OCI-LY7 (cell line): ENCODE measurements around the gene MKI67. TPM values are rescaled to one million over a fixed set of nuclear protein-coding genes. Genes with fewer than 3 reads are reported as not detected.

Experiments
- BruUV-seq: library from RNA; stranded (reverse); fragments of 400-500 nt; replicated peaks from 2 replicates; lab custom pipeline; 2021; lab: Mats Ljungman, UMichigan
- CTCF ChIA-PET: fragments of 300-600 bp; sonication (Branson Sonifier 250); formaldehyde crosslinking; loops from one replicate; lab custom pipeline; 2022; ENCODE audit warnings: antibody characterized with exemption; ENCODE audit not compliant: unreplicated experiment; lab: Charles Lee
- POLR2A ChIA-PET: fragments of 300-600 bp; sonication (Branson Sonifier 250); formaldehyde crosslinking; loops from one replicate; lab custom pipeline; 2022; ENCODE audit warnings: antibody characterized with exemption; lab: Charles Lee
- DNase-seq: peaks from one replicate; pipeline ENCODE4 v3.0.0-alpha.2; 2015; ENCODE audit warnings: low spot score
- H2AFZ ChIP-seq: fragments of 200-600 bp; sonication (generic), shearing (Covaris generic); 2 replicates; pipeline ENCODE4 v1.6.1; 2014; ENCODE audit warnings: mild to moderate bottlenecking, antibody characterized with exemption, low read length, moderate library complexity
- H3K27ac ChIP-seq: fragments of 200-600 bp; sonication (generic); 2 replicates; pipeline ENCODE4 v1.5.1; 2014; ENCODE audit warnings: mixed run types, low read depth, mild to moderate bottlenecking, moderate library complexity, low read length, inconsistent platforms; ENCODE audit not compliant: poor library complexity, severe bottlenecking
- H3K36me3 ChIP-seq: fragments of 200-600 bp; sonication (generic); 2 replicates; pipeline ENCODE4 v1.6.1; 2014; ENCODE audit warnings: mild to moderate bottlenecking, antibody characterized with exemption, low read length, moderate library complexity, mixed read lengths; ENCODE audit not compliant: insufficient read depth
- H3K4me1 ChIP-seq: fragments of 200-600 bp; sonication (generic); 2 replicates; pipeline ENCODE4 v1.5.1; 2014; ENCODE audit warnings: mild to moderate bottlenecking, low read length; ENCODE audit not compliant: insufficient read depth, poor library complexity, severe bottlenecking
- H3K4me2 ChIP-seq: fragments of 200-600 bp; sonication (generic); 2 replicates; pipeline ENCODE4 v1.6.1; 2014; ENCODE audit warnings: mild to moderate bottlenecking, low read length
- H3K4me3 ChIP-seq: fragments of 200-600 bp; sonication (generic); 2 replicates; pipeline ENCODE4 v1.5.1; 2014; ENCODE audit warnings: mild to moderate bottlenecking, low read depth, low read length; ENCODE audit not compliant: poor library complexity, severe bottlenecking
- H3K79me2 ChIP-seq: fragments of 200-600 bp; sonication (generic); 2 replicates; pipeline ENCODE4 v1.6.1; 2016; ENCODE audit warnings: low read depth, mild to moderate bottlenecking, low read length, moderate library complexity, mixed read lengths; ENCODE audit not compliant: insufficient read depth
- H3K9me2 ChIP-seq: fragments of 200-600 bp; sonication (generic); 2 replicates; pipeline ENCODE4 v1.6.1; 2016; ENCODE audit warnings: mild to moderate bottlenecking, low read length, mixed read lengths; ENCODE audit not compliant: insufficient read depth
- H3K9me3 ChIP-seq: fragments of 200-600 bp; sonication (generic); 2 replicates; pipeline ENCODE4 v1.6.1; 2014; ENCODE audit warnings: mild to moderate bottlenecking, mixed run types, low read length, mixed read lengths
- H4K20me1 ChIP-seq: fragments of 200-600 bp; sonication (generic); 2 replicates; pipeline ENCODE4 v1.6.1; 2014; ENCODE audit warnings: mild to moderate bottlenecking, antibody characterized with exemption, low read length, moderate library complexity, mixed read lengths; ENCODE audit not compliant: insufficient read depth
- CTCF ChIP-seq: fragments of 200-600 bp; sonication (generic); conservative IDR thresholded peaks from 2 replicates; pipeline ENCODE4 v1.5.1; 2014; ENCODE audit warnings: mild to moderate bottlenecking, antibody characterized with exemption, low read length, moderate library complexity, mixed read lengths
- EZH2phosphoT487 ChIP-seq: fragments of 200-600 bp; sonication (generic); IDR thresholded peaks from 2 replicates; pipeline ENCODE4 v1.6.1; 2018; ENCODE audit warnings: low read depth, borderline replicate concordance, mild to moderate bottlenecking, mixed run types, antibody characterized with exemption, low read length, moderate library complexity, mixed read lengths
- intact Hi-C: fragments of 100-400 bp; cut with micrococcal nuclease; formaldehyde crosslinking; loops from one replicate; pipeline ENCODE4 v1.10.0; 2022; ENCODE audit not compliant: unreplicated experiment
- total RNA-seq, 2 experiments: library from RNA; depleted of rRNA in 1 of 2; stranded (reverse); fragments of >200 nt in 1 of 2; shearing (Covaris generic) in 1 of 2; gene quantifications; 2 replicates each; pipeline ENCODE4 v1.2.3, GENCODE V29; 2014 to 2022

The MKI67 gene
- total RNA-seq, 2 experiments from 2014 or later: 139 to 192 TPM

DNA sequence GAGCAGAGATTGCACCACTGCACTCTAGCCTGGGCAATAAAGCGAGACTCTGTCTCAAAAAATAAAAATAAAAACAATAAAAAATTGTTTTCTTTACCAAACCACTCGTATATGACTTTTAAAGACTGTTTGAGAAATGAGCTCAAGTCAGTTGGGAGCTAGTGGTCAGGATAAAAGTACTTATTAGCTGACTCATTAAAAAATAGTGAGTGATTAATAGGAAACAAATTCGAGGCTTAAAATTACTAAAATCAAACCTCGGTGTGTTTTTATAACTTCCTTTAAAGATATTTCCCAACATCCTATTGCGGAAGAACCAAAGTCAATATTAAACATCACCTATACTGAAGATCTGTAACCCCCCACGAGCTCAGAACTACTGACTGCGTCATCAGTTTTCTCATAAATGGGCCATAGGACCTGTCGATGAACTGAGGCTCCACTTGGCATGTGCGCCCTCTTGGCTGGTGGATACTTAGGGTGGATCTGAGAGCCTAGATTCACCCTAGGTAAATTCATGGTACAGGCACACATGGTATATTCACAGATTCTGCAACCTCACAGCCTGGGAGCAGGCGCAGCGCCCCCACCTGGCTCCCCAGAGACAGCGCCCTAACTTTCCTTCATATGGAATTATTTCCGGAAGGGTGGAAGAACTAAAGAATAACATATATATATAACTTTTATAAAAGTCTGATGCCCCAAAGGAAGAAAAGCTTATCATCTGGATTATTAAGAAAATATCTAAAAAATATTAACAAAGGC is 9.2 kb downstream of the MKI67 start:
- Histone ChIP-seq H3K36me3 (peaks cover 97% of the 10 kb centered on the region), H3K9me3 (no peaks in the 10 kb centered on the region), H4K20me1 (peaks cover 35% of the 10 kb centered on the region), H3K4me1 (peaks cover 4% of the 10 kb centered on the region), H2AFZ (no peak overlapping the region), H3K79me2 (peaks cover 62% of the 10 kb centered on the region), H3K9me2 (no peaks in the 10 kb centered on the region), H3K4me3 (no peak overlapping the region), H3K4me2 (no peak overlapping the region), H3K27ac (no peak overlapping the region)
- no TSS peak for BruUV-seq
- ChIA-PET POLR2A (interaction anchor here (0.5 to 1.0 kb wide), 2 partner anchors 9 to 11 kb away, joined by 3 read pairs; no protein-coding TSS in a partner anchor), CTCF (no interaction called here)
- intact Hi-C loops: no loop called here
- DNase-seq: no peak
- peak; percentile 73 for TF ChIP-seq CTCF
- TF ChIP-seq EZH2phosphoT487: no peak

DNA sequence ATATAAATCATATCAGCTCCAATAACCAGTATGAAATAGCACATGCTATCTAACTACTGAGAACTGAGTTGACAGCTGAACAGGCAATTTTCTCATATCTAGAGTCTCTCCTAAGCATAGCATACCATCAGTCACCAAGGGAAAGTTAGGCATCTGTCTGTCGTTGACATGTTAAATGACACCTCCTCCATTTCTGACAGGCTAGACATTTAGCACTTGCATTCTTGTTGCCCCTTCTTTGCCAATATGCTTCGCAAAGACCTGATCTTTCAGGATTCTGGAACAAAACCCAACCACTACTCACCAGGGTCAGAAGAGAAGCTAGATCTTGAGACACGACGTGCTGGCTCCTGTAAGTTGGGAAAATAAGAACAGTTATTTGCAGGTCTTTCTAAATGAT is 10.0 kb downstream of the MKI67 start:
- Histone ChIP-seq H3K9me3 (no peaks in the 10 kb centered on the region), H2AFZ (no peak overlapping the region), H3K79me2 (peaks cover 55% of the 10 kb centered on the region), H4K20me1 (peaks cover 38% of the 10 kb centered on the region), H3K4me1 (no peaks in the 10 kb centered on the region), H3K9me2 (no peaks in the 10 kb centered on the region), H3K4me2 (no peak overlapping the region), H3K27ac (no peak overlapping the region), H3K36me3 (peaks cover 99% of the 10 kb centered on the region), H3K4me3 (no peak overlapping the region)
- no peak for DNase-seq
- ChIA-PET CTCF (no interaction called here), POLR2A (interaction anchor here (1.0 kb wide), 1 partner anchor 10 kb away, joined by 10 read pairs; the partner anchor contains the start of gene MKI67)
- TF ChIP-seq EZH2phosphoT487 (no peak), CTCF (no peak)
- intact Hi-C loops: no loop called here
- no TSS peak for BruUV-seq

DNA sequence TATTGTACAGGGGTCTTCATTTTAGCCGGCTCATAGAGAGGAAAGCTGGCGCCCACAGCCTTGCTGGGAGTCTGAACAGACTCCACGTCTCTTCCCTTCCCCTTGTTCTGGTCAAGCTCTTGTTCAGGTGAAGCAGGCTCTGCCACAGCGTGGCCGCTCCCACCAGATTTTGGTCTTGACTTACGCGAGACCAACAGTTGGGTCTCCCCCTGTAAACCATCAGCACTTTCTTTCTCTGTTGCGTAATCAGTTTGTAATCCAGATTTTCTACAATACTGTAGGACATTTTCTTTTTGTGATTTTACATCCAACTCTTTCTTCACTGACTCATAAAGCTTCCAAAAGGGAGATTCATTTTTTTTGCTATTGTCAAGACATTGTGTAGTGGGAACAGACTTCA is 10.9 kb downstream of the MKI67 start:
- Histone ChIP-seq H3K4me2 (no peak overlapping the region), H4K20me1 (peaks cover 38% of the 10 kb centered on the region), H3K9me3 (no peaks in the 10 kb centered on the region), H3K27ac (no peak overlapping the region), H3K36me3 (peaks cover 100% of the 10 kb centered on the region), H3K79me2 (peaks cover 47% of the 10 kb centered on the region), H2AFZ (no peak overlapping the region), H3K9me2 (no peaks in the 10 kb centered on the region), H3K4me1 (no peaks in the 10 kb centered on the region), H3K4me3 (no peak overlapping the region)
- BruUV-seq: TSS peak; percentile 36
- intact Hi-C loops: no loop called here
- ChIA-PET POLR2A (interaction anchor here (0.6 to 1.2 kb wide), 3 partner anchors 10 to 76 kb away, joined by 3 to 10 read pairs (median 3); partner anchors contain the start of gene MKI67), CTCF (no interaction called here)
- no peak for TF ChIP-seq EZH2phosphoT487
- TF ChIP-seq CTCF: no peak
- no peak for DNase-seq
